ENCODE measurements around the gene FBLN5.
"Not testable (repeated sequence)": the region's sequence is repeated elsewhere in the genome, so short reads cannot be mapped to it uniquely, and the experiment has no call there.

FBLN5 gene

GRCh38 chr14:91847693-91848092 lies 99.8 kb downstream of the FBLN5 start:
- no peak overlapping the region for H3K4me3 Mint-ChIP-seq
- peaks cover 40% of the 10 kb centered on the region for H3K4me1 Mint-ChIP-seq
- ATAC-seq (no peak), DNase-seq (ENCODE audit: low spot score in 2 of 2) (peak in 1 of 2 donors; percentile 2)
- no peak overlapping the region for H3K27ac Mint-ChIP-seq
- no peaks in the 10 kb centered on the region for H3K36me3 Mint-ChIP-seq
- no peaks in the 10 kb centered on the region for H3K9me3 Mint-ChIP-seq

GRCh38 chr14:91845652-91846051 lies 101.8 kb downstream of the FBLN5 start:
- Mint-ChIP-seq H3K4me3 (no peak overlapping the region), H3K27ac (no peak overlapping the region), H3K4me1 (peaks cover 47% of the 10 kb centered on the region), H3K9me3 (no peaks in the 10 kb centered on the region), H3K36me3 (no peaks in the 10 kb centered on the region)
- ATAC-seq = no peak
- no peak for DNase-seq (ENCODE audit: low spot score in 2 of 2)

DNA sequence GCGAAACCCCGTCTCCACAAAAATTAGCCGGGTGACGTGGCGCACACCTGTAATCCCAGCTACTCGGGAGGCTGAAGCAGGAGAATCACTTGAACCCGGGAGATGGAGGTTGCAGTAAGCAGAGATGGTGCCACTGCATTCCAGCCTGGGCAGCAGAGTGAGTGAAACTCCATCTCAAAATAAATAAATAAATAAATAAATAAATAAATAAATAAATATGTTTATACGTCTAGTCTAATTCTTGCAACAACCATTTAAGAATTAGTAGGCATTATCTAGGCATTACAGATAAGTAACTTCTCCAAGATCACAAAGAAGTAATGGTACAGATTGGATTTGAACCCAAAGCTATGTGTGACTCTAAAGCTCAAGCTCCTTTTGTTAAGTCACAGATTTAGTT lies 102.4 kb downstream of the FBLN5 start:
- H3K4me1 Mint-ChIP-seq = peaks cover 53% of the 10 kb centered on the region
- not testable (repeated sequence) for H3K36me3 Mint-ChIP-seq; H3K4me3 Mint-ChIP-seq; H3K27ac Mint-ChIP-seq; DNase-seq (ENCODE audit: low spot score in 2 of 2); H3K9me3 Mint-ChIP-seq; ATAC-seq

DNA sequence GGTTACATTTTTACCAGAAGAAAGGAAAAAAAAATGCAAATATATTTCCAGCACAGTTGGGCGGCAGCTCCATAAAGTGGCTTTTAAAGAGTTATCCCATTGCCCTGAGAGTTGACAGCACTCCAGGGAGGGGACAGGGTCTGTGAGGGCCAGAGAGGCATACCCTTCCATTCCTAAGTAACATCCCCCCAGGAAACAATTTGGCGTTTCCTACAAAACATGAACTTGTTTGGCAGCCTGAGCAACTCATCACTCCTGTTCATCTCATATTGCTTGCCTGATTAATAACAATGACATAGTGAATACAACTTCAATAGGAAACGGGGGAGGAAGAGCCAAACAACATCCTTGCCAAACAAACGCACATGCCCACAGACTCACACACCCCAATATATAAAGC lies 103.5 kb downstream of the FBLN5 start:
- no peaks in the 10 kb centered on the region for H3K9me3 Mint-ChIP-seq
- peaks cover 57% of the 10 kb centered on the region for H3K4me1 Mint-ChIP-seq
- no peak for DNase-seq (ENCODE audit: low spot score in 2 of 2)
- H3K4me3 Mint-ChIP-seq = no peak overlapping the region
- ATAC-seq = no peak
- no peaks in the 10 kb centered on the region for H3K36me3 Mint-ChIP-seq
- H3K27ac Mint-ChIP-seq = peak overlapping the region; percentile 63

GRCh38 chr14:91843437-91843836 lies 104.1 kb downstream of the FBLN5 start:
- H3K36me3 Mint-ChIP-seq = no peaks in the 10 kb centered on the region
- ATAC-seq = no peak
- peaks cover 52% of the 10 kb centered on the region for H3K4me1 Mint-ChIP-seq
- H3K4me3 Mint-ChIP-seq = no peak overlapping the region
- no peak for DNase-seq (ENCODE audit: low spot score in 2 of 2)
- H3K27ac Mint-ChIP-seq = peak overlapping the region; percentile 63
- no peaks in the 10 kb centered on the region for H3K9me3 Mint-ChIP-seq

DNA sequence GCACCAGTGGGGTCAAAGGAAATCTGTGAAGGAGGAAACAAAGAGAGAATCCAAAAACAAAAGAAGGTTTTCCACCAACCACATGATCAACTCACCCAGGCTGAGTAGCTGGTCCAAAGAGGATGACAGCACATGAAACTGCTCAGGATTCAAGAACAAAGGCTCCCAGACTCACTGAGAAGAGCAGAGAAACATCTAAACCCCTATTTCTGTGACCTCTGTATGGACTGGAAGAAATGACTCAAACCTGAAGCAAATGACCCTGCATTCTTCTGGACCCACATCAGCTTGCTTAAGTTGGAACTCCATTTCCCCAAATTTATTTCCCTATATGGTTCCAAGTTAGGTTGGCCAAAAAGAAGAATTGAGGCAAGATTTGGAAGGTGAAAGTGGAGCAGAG lies 106.4 kb downstream of the FBLN5 start:
- Mint-ChIP-seq H3K27ac (peak overlapping the region; percentile 6), H3K4me1 (peaks cover 49% of the 10 kb centered on the region), H3K9me3 (no peaks in the 10 kb centered on the region), H3K4me3 (no peak overlapping the region), H3K36me3 (no peaks in the 10 kb centered on the region)
- no peak for DNase-seq (ENCODE audit: low spot score in 2 of 2)
- ATAC-seq = no peak

- peak overlapping the region; percentile 6 for H3K27ac Mint-ChIP-seq
- H3K36me3 Mint-ChIP-seq = no peaks in the 10 kb centered on the region
- ATAC-seq (no peak), DNase-seq (ENCODE audit: low spot score in 2 of 2) (no peak)
- H3K9me3 Mint-ChIP-seq = no peaks in the 10 kb centered on the region
- H3K4me1 Mint-ChIP-seq = peaks cover 55% of the 10 kb centered on the region
- no peak overlapping the region for H3K4me3 Mint-ChIP-seq
Observed at GRCh38 chr14:91839749-91840148, 107.7 kb downstream of the FBLN5 start.

DNA sequence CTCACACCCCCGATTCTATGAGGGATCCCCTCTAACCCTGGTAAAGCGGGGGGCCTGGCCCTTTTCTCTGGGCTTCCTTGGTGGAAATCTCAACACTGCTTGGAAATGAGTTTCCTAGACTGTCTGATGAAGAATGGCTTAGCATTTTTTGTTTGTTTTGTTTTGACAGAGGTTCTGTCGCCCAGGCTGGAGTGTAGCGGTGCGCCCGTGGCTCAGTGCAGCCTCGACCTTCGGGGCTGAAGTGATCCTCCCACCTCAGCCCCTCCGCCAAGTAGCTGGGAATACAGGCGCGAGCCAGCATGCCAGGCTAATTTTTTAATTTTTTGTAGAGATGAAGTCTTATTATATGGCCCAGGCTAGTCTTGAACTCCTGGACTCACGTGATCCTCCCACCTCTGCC lies 110.4 kb downstream of the FBLN5 start:
- no peak for DNase-seq (ENCODE audit: low spot score in 2 of 2)
- no peaks in the 10 kb centered on the region for H3K36me3 Mint-ChIP-seq
- H3K27ac Mint-ChIP-seq = peak overlapping the region; percentile 85
- peak overlapping the region; percentile 84 for H3K4me3 Mint-ChIP-seq
- H3K9me3 Mint-ChIP-seq = no peaks in the 10 kb centered on the region
- ATAC-seq = no peak
- H3K4me1 Mint-ChIP-seq = peaks cover 55% of the 10 kb centered on the region

DNA sequence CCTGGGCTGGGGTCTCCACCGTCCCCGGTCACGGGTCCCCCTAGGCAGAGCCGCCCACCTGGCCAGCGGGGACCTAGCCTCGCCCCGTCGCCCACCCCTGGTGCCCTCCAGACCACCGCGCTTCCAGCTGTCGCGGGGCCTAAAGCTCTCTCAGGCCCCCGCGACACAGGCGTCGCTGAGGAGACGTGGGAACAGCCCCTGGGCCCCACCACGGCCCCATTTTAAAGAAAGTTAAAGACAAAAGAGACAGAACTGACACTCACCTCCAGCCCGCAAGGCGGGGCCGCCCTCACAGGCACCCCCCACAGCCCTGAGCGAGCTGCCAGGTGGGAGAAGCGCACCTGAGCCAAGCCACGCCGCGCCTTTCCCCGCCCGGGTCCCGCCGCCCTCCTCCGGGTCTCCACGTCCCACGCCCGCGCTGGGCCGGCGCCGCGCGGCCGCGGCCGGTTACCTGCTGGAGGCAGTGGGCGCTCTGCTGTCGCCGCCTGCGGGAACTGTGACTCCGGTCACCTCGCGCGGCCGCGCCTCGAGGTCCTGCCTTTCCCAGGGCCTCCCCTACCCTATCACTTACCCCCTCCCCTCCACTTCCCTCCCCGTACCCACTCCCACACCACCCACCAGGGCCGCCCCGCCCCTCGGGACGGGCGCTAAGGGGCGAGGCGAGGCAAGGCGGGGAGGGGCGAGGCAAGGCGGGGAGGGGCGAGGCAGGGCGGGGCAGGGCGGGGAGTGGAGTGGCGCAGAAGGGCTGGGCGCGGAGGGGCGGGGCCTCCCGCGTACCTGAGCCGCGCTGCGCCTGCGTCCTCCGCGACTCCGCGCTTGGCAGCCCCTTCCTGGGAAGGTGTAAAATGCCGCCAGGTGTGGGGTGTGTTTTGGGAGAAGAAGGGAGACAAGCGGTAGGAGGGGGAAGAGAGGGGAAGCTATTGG lies 111.3 kb downstream of the FBLN5 start:
- Mint-ChIP-seq H3K4me1 (peaks cover 46% of the 10 kb centered on the region), H3K9me3 (no peaks in the 10 kb centered on the region), H3K4me3 (peak overlapping the region; percentile 84), H3K36me3 (no peaks in the 10 kb centered on the region), H3K27ac (peak overlapping the region; percentile 85)
- ATAC-seq = peak; percentile 95
- DNase-seq (ENCODE audit: low spot score in 2 of 2) = peak; percentile 78 to 93

GRCh38 chr14:91835197-91835919 lies 112.1 kb downstream of the FBLN5 start:
- DNase-seq (ENCODE audit: low spot score in 2 of 2) = peak in 1 of 2 donors; percentile 65
- peak overlapping the region; percentile 85 for H3K27ac Mint-ChIP-seq
- ATAC-seq = no peak
- H3K36me3 Mint-ChIP-seq = no peaks in the 10 kb centered on the region
- peak overlapping the region; percentile 84 for H3K4me3 Mint-ChIP-seq
- peaks cover 44% of the 10 kb centered on the region for H3K4me1 Mint-ChIP-seq
- no peaks in the 10 kb centered on the region for H3K9me3 Mint-ChIP-seq

DNA sequence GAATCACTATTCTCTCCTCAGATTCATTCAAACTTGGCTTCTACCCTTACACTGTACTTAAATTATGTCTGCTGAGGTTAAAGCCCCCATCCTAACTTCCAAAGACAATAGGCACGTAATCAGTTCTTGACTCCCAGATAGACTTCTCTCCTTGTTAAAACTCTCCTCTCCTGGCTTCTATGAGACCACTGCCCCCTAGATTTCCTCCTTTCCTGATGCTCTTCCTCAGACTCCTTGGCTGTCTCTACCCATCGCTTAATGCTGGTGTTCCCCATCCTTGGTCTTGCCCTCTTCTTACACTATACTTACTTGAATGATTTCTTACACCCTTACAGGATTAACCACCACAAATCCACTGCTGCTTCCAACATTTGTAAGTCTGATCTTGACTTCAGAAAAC lies 112.9 kb downstream of the FBLN5 start:
- no peaks in the 10 kb centered on the region for H3K9me3 Mint-ChIP-seq
- peak overlapping the region; percentile 84 for H3K4me3 Mint-ChIP-seq
- no peaks in the 10 kb centered on the region for H3K36me3 Mint-ChIP-seq
- H3K27ac Mint-ChIP-seq = no peak overlapping the region
- DNase-seq (ENCODE audit: low spot score in 2 of 2) (no peak), ATAC-seq (no peak)
- peaks cover 47% of the 10 kb centered on the region for H3K4me1 Mint-ChIP-seq

GRCh38 chr14:91831337-91831736 lies 116.2 kb downstream of the FBLN5 start:
- ATAC-seq = no peak
- Mint-ChIP-seq H3K36me3 (no peaks in the 10 kb centered on the region), H3K4me3 (no peak overlapping the region), H3K9me3 (peaks cover 3% of the 10 kb centered on the region), H3K4me1 (peaks cover 57% of the 10 kb centered on the region), H3K27ac (no peak overlapping the region)
- DNase-seq (ENCODE audit: low spot score in 2 of 2) = no peak

DNA sequence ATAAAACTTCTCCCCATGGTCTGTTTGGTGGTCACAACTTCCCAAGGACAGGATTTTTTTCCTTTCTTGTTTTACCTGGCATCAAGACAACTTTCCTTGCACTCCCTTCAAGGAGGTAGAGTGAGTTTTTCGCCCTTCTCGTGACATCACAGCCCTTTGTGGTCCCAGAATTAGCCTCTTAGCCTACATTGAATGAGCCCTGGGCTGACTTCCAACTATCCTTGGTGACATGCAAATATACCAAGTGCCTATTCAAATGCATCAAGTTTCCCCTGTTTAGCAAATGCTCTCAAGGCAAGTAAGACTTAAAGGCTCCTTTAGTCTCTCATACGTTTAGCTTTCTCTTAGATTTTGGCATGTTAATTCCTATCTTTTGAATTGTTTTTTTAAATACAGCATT lies 116.7 kb downstream of the FBLN5 start:
- H3K9me3 Mint-ChIP-seq = peaks cover 3% of the 10 kb centered on the region
- peaks cover 57% of the 10 kb centered on the region for H3K4me1 Mint-ChIP-seq
- H3K4me3 Mint-ChIP-seq = peak overlapping the region; percentile 26
- peak overlapping the region; percentile 6 for H3K27ac Mint-ChIP-seq
- no peaks in the 10 kb centered on the region for H3K36me3 Mint-ChIP-seq
- DNase-seq (ENCODE audit: low spot score in 2 of 2) (no peak), ATAC-seq (peak; percentile 90)

DNA sequence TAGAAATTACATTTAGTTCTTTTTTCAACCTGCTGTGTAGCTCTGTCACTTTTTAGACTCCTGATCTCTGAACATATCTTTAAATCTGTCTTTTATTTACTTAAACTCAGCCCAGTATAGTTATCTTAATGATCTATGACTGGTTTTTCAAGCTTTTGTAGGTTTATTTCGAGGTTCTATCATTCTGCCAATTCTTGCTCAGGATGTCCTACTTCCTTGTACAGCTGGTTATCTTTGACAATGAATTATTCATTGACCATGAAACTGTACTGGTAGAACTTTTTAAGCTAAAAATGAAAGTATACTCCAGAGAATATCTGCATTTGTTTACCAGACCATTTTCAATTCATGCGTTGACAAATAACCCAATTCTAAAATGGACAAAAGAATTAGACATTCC lies 118.0 kb downstream of the FBLN5 start:
- H3K4me1 Mint-ChIP-seq = peaks cover 53% of the 10 kb centered on the region
- no peak for DNase-seq (ENCODE audit: low spot score in 2 of 2)
- ATAC-seq = no peak
- H3K9me3 Mint-ChIP-seq = peaks cover 3% of the 10 kb centered on the region
- peak overlapping the region; percentile 26 for H3K4me3 Mint-ChIP-seq
- H3K27ac Mint-ChIP-seq = peak overlapping the region; percentile 43
- H3K36me3 Mint-ChIP-seq = no peaks in the 10 kb centered on the region

- H3K4me3 Mint-ChIP-seq = no peak overlapping the region
- H3K27ac Mint-ChIP-seq = peak overlapping the region; percentile 20
- H3K4me1 Mint-ChIP-seq = peaks cover 44% of the 10 kb centered on the region
- DNase-seq (ENCODE audit: low spot score in 2 of 2) (no peak), ATAC-seq (no peak)
- H3K36me3 Mint-ChIP-seq = no peaks in the 10 kb centered on the region
- H3K9me3 Mint-ChIP-seq = peaks cover 3% of the 10 kb centered on the region
Observed at GRCh38 chr14:91827746-91828145, 119.7 kb downstream of the FBLN5 start.
